Measurements from ENCODE around the gene MOB3A. TPM values are rescaled to one million over a fixed set of nuclear protein-coding genes. Genes with fewer than 3 reads are reported as not detected.

The MOB3A gene
- total and polyA plus RNA-seq, 2 of the 8 experiments (the other 6 are each of a cell fraction or from before 2014, with no cell fraction given), result 9.2 to 9.6 TPM

DNA sequence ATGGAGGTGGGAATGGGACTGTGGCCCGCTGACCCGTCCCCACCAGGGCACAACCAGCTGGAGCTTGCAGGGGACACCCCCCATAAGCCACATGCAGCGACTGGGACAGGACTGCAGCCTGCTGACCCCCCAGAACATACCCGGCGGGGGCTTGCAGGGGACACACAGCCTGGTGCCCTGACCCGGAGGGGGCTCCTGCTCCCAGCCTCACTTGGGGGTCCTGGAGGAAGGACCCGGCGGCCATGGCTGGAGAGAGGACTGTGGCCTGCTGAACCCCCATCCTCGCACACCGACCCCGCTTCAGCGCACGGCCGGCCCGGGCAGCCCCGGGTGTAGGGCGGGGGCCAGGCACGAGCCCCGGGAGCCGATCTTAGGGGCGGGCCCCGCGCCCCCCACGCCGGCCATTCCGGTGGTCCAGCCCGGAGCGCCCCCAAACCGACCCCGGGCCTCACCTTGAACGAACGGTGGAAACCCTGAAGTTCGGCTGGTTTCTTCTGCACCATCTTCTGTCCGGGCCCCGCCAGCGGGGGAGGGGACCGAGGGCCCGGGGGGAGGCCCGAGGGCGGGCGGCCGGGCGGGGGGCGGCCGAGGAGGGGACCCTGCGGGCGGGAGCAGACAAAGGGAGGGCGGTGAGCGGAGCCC lies 45.7 kb downstream of the MOB3A start:
- Histone ChIP-seq H2BK5ac (ENCODE audit: low read depth, low read length) (no peak overlapping the region), H3K79me1 (ENCODE audit: low read depth, low read length) (peaks cover 16% of the 10 kb centered on the region), H3K4me3 (ENCODE audit: extremely low read depth in 1 of 4, insufficient read depth in 2 of 4, low read depth in 3 of 4, low read length in 4 of 4) (peak overlapping the region; percentile 54 to 100 (median 88)), H2BK120ac (replicated peaks; ENCODE audit: low read depth, low read length) (no peak overlapping the region), H3K27ac (ENCODE audit: low read depth, low read length) (no peak overlapping the region), H3K27me3 (replicated peaks in 1 of 4; ENCODE audit: control insufficient read depth in 3 of 4, extremely low read depth in 1 of 4, insufficient read depth in 3 of 4, low read length in 3 of 4) (no peaks in the 10 kb centered on the region), H4K91ac (replicated peaks; ENCODE audit: insufficient read length, low read length) (no peak overlapping the region), H2BK15ac (ENCODE audit: low read length) (no peak overlapping the region), H3K23ac (ENCODE audit: insufficient read length) (no peak overlapping the region), H4K5ac (ENCODE audit: insufficient read length, low read depth, low read length) (no peak overlapping the region), H3K4ac (replicated peaks; ENCODE audit: insufficient read length, low read depth, low read length) (no peak overlapping the region), H2BK20ac (ENCODE audit: low read length) (no peak overlapping the region), H2BK12ac (ENCODE audit: low read depth, low read length) (no peak overlapping the region), H3K79me2 (ENCODE audit: control insufficient read depth in 1 of 2, insufficient read depth in 2 of 2, low read length in 2 of 2) (peaks cover 9 to 27% of the 10 kb centered on the region in 2 experiments; a peak in 2 of 4 replicates), H4K8ac (ENCODE audit: extremely low read depth, insufficient read depth, low read length) (peak overlapping the region; percentile 84; the same call in 1 of the 2 replicates), H3K23me2 (ENCODE audit: low read depth, low read length) (peaks cover 4% of the 10 kb centered on the region; the same call in 1 of the 2 replicates), H4K20me1 (replicated peaks in 1 of 2; ENCODE audit: control insufficient read depth in 1 of 2, insufficient read depth in 2 of 2, low read length in 2 of 2) (peaks cover 21 to 38% of the 10 kb centered on the region in 2 experiments), H3K4me2 (ENCODE audit: insufficient read depth in 1 of 2, low read depth in 2 of 2, low read length in 2 of 2) (peak overlapping the region; percentile 78 to 91), H3K56ac (replicated peaks; ENCODE audit: insufficient read length, low read depth, low read length) (peak overlapping the region; percentile 90), H3K9ac (replicated peaks in 1 of 4; ENCODE audit: extremely low read depth in 1 of 4, low read depth in 3 of 4, low read length in 3 of 4) (peak overlapping the region; percentile 62 to 89 (median 68)), H3K36me3 (ENCODE audit: control insufficient read depth in 2 of 4, insufficient read depth in 4 of 4, low read length in 3 of 4) (peaks cover 0 to 8% (median 0%) of the 10 kb centered on the region in 4 experiments; a peak in 3 of 8 replicates), H3K9me3 (ENCODE audit: insufficient read depth in 2 of 2, low read depth in 1 of 2, low read length in 1 of 2) (no peaks in the 10 kb centered on the region), H3K18ac (ENCODE audit: extremely low read depth, low read length) (peak overlapping the region; percentile 9), H2AK5ac (ENCODE audit: low read depth, low read length) (no peak overlapping the region), H2AFZ (ENCODE audit: low read length) (no peak overlapping the region), H3K4me1 (replicated peaks in 1 of 4; ENCODE audit: control insufficient read depth in 3 of 4, insufficient read depth in 4 of 4, low read length in 3 of 4) (peaks cover 0 to 12% (median 8%) of the 10 kb centered on the region in 4 experiments; a peak in 5 of 7 replicates), H3K14ac (ENCODE audit: insufficient read length) (peak overlapping the region; percentile 92)
- TF ChIP-seq SIN3A (conservative IDR thresholded peaks at IDR 0.05 in 1 of 2, IDR thresholded peaks at IDR 0.05 in 1 of 2; ENCODE audit: low read depth in 1 of 2, low read length in 2 of 2) (no peak), BACH1 (IDR thresholded peaks at IDR 0.05; ENCODE audit: low read length) (no peak), POU5F1 (IDR thresholded peaks at IDR 0.05; ENCODE audit: low read depth, low read length) (no peak), KDM5A (IDR thresholded peaks at IDR 0.05; ENCODE audit: low read length) (no peak), CEBPB (IDR thresholded peaks at IDR 0.05; ENCODE audit: low read depth, low read length) (no peak), FOSL1 (IDR thresholded peaks at IDR 0.05; ENCODE audit: insufficient read depth, low read depth, low read length) (no peak)
- TF ChIP-seq, protein P1, sequence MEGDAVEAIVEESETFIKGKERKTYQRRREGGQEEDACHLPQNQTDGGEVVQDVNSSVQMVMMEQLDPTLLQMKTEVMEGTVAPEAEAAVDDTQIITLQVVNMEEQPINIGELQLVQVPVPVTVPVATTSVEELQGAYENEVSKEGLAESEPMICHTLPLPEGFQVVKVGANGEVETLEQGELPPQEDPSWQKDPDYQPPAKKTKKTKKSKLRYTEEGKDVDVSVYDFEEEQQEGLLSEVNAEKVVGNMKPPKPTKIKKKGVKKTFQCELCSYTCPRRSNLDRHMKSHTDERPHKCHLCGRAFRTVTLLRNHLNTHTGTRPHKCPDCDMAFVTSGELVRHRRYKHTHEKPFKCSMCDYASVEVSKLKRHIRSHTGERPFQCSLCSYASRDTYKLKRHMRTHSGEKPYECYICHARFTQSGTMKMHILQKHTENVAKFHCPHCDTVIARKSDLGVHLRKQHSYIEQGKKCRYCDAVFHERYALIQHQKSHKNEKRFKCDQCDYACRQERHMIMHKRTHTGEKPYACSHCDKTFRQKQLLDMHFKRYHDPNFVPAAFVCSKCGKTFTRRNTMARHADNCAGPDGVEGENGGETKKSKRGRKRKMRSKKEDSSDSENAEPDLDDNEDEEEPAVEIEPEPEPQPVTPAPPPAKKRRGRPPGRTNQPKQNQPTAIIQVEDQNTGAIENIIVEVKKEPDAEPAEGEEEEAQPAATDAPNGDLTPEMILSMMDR (IDR thresholded peaks at IDR 0.05; ENCODE audit: control extremely low read depth in 1 of 3, insufficient read depth in 1 of 3, low read depth in 1 of 3, low read length in 3 of 3), result no peak
- TF ChIP-seq, protein P2, sequence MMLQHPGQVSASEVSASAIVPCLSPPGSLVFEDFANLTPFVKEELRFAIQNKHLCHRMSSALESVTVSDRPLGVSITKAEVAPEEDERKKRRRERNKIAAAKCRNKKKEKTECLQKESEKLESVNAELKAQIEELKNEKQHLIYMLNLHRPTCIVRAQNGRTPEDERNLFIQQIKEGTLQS (IDR thresholded peaks at IDR 0.05; ENCODE audit: insufficient read depth, low read depth, low read length), result no peak
- ChIA-PET POLR2A (ENCODE audit: partially characterized antibody) (interaction anchor here (0.7 to 22.2 kb wide), 10 partner anchors 10 to 86 kb away, joined by 3 to 524 read pairs (median 3); no protein-coding TSS in a partner anchor), CTCF (ENCODE audit: partially characterized antibody) (no interaction called here)
- 2% methylated on average over 21 of the region's 49 CpGs; no CpG with 5 or more reads in 1 of the 2 experiments for WGBS, 2 experiments (ENCODE audit: extremely low coverage in 1 of 2, insufficient coverage in 1 of 2, insufficient read length in 1 of 2, insufficient replicate concordance in 2 of 2, low coverage in 1 of 2, low lambda C conversion rate in 2 of 2, missing lambda C conversion rate in 1 of 2)
- DNase-seq (ENCODE audit: low read depth in 1 of 2, low spot score in 2 of 2), result no peak
- FAIRE-seq, result no peak

All from H1 (cell line).